ENCODE results near the gene FCRL5.

The FCRL5 gene

GRCh38 chr1:157498736-157499090, 53.6 kb downstream of the FCRL5 start:
- Histone ChIP-seq H3K18ac (ENCODE audit: low read length) (no peak overlapping the region), H2BK15ac (replicated peaks; ENCODE audit: low read depth) (no peak overlapping the region), H3K79me2 (ENCODE audit: control insufficient read depth, insufficient read depth, low read length) (no peaks in the 10 kb centered on the region), H3K4me1 (ENCODE audit: control insufficient read depth, low read depth, low read length) (no peaks in the 10 kb centered on the region), H3K27ac (ENCODE audit: low read depth, low read length) (no peak overlapping the region), H3K27me3 (ENCODE audit: insufficient read depth, low read length, poor library complexity) (no peaks in the 10 kb centered on the region), H3K36me3 (ENCODE audit: control insufficient read depth, insufficient read depth, low read length) (no peaks in the 10 kb centered on the region), H3K79me1 (ENCODE audit: low read length) (no peaks in the 10 kb centered on the region), H2AK5ac (ENCODE audit: low read length) (no peak overlapping the region), H3K4me3 (ENCODE audit: low read length) (no peak overlapping the region), H3K4me2 (ENCODE audit: low read length) (no peak overlapping the region), H4K8ac (ENCODE audit: low read depth, low read length) (no peak overlapping the region), H3K4ac (ENCODE audit: low read depth, low read length) (no peak overlapping the region), H2BK5ac (ENCODE audit: low read length) (no peak overlapping the region), H2BK120ac (ENCODE audit: low read depth, low read length) (no peak overlapping the region), H3K23ac (ENCODE audit: low read length) (no peak overlapping the region), H3K9ac (ENCODE audit: low read length) (no peak overlapping the region), H4K5ac (ENCODE audit: low read length) (no peak overlapping the region), H3K56ac (ENCODE audit: low read length) (no peak overlapping the region)
- DNase-seq, result no peak
- no CpG with 5 or more reads among the region's 2 CpGs for WGBS (ENCODE audit: extremely low coverage, insufficient coverage, low lambda C conversion rate)

- H3K18ac ChIP-seq (ENCODE audit: low read length), result no peak overlapping the region
- no peak overlapping the region for H4K5ac ChIP-seq (ENCODE audit: low read length)
- H3K4me1 ChIP-seq (ENCODE audit: control insufficient read depth, low read depth, low read length), result no peaks in the 10 kb centered on the region
- H3K27me3 ChIP-seq (ENCODE audit: insufficient read depth, low read length, poor library complexity), result no peaks in the 10 kb centered on the region
- H3K56ac ChIP-seq (ENCODE audit: low read length), result no peak overlapping the region
- no peak overlapping the region for H3K4ac ChIP-seq (ENCODE audit: low read depth, low read length)
- H3K79me1 ChIP-seq (ENCODE audit: low read length), result no peaks in the 10 kb centered on the region
- H2AK5ac ChIP-seq (ENCODE audit: low read length), result no peak overlapping the region
- no peak for DNase-seq
- H3K9ac ChIP-seq (ENCODE audit: low read length), result no peak overlapping the region
- H2BK120ac ChIP-seq (ENCODE audit: low read depth, low read length), result no peak overlapping the region
- no CpG with 5 or more reads among the region's 3 CpGs for WGBS (ENCODE audit: extremely low coverage, insufficient coverage, low lambda C conversion rate)
- H3K4me3 ChIP-seq (ENCODE audit: low read length), result no peak overlapping the region
- no peak overlapping the region for H2BK15ac ChIP-seq (replicated peaks; ENCODE audit: low read depth)
- H2BK5ac ChIP-seq (ENCODE audit: low read length), result no peak overlapping the region
- H3K36me3 ChIP-seq (ENCODE audit: control insufficient read depth, insufficient read depth, low read length), result no peaks in the 10 kb centered on the region
- H4K8ac ChIP-seq (ENCODE audit: low read depth, low read length), result no peak overlapping the region
- no peak overlapping the region for H3K23ac ChIP-seq (ENCODE audit: low read length)
- no peak overlapping the region for H3K4me2 ChIP-seq (ENCODE audit: low read length)
- H3K27ac ChIP-seq (ENCODE audit: low read depth, low read length), result no peak overlapping the region
- no peaks in the 10 kb centered on the region for H3K79me2 ChIP-seq (ENCODE audit: control insufficient read depth, insufficient read depth, low read length)
These were observed 54.2 kb downstream of the FCRL5 start for GRCh38 chr1:157497987-157498735.

GRCh38 chr1:157497284-157497683, 55.0 kb downstream of the FCRL5 start:
- no peaks in the 10 kb centered on the region for H3K79me2 ChIP-seq (ENCODE audit: control insufficient read depth, insufficient read depth, low read length)
- H3K4me2 ChIP-seq (ENCODE audit: low read length), result no peak overlapping the region
- no peaks in the 10 kb centered on the region for H3K79me1 ChIP-seq (ENCODE audit: low read length)
- H2BK15ac ChIP-seq (replicated peaks; ENCODE audit: low read depth), result no peak overlapping the region
- H3K4ac ChIP-seq (ENCODE audit: low read depth, low read length), result no peak overlapping the region
- H3K4me1 ChIP-seq (ENCODE audit: control insufficient read depth, low read depth, low read length), result no peaks in the 10 kb centered on the region
- H3K36me3 ChIP-seq (ENCODE audit: control insufficient read depth, insufficient read depth, low read length), result no peaks in the 10 kb centered on the region
- no peak overlapping the region for H3K27ac ChIP-seq (ENCODE audit: low read depth, low read length)
- H3K27me3 ChIP-seq (ENCODE audit: insufficient read depth, low read length, poor library complexity), result no peaks in the 10 kb centered on the region
- H3K56ac ChIP-seq (ENCODE audit: low read length), result no peak overlapping the region
- no peak overlapping the region for H3K9ac ChIP-seq (ENCODE audit: low read length)
- H2BK120ac ChIP-seq (ENCODE audit: low read depth, low read length), result no peak overlapping the region
- WGBS (ENCODE audit: extremely low coverage, insufficient coverage, low lambda C conversion rate), result no CpG with 5 or more reads among the region's 1 CpG
- no peak for DNase-seq
- no peak overlapping the region for H4K5ac ChIP-seq (ENCODE audit: low read length)
- H2AK5ac ChIP-seq (ENCODE audit: low read length), result no peak overlapping the region
- no peak overlapping the region for H4K8ac ChIP-seq (ENCODE audit: low read depth, low read length)
- H3K4me3 ChIP-seq (ENCODE audit: low read length), result no peak overlapping the region
- no peak overlapping the region for H3K23ac ChIP-seq (ENCODE audit: low read length)
- no peak overlapping the region for H3K18ac ChIP-seq (ENCODE audit: low read length)
- H2BK5ac ChIP-seq (ENCODE audit: low read length), result no peak overlapping the region

GRCh38 chr1:157496121-157496526, 56.2 kb downstream of the FCRL5 start:
- H3K27ac ChIP-seq (ENCODE audit: low read depth, low read length), result no peak overlapping the region
- no peak overlapping the region for H2BK5ac ChIP-seq (ENCODE audit: low read length)
- H2AK5ac ChIP-seq (ENCODE audit: low read length), result no peak overlapping the region
- H3K4me3 ChIP-seq (ENCODE audit: low read length), result no peak overlapping the region
- no peak overlapping the region for H3K4ac ChIP-seq (ENCODE audit: low read depth, low read length)
- no peak overlapping the region for H3K9ac ChIP-seq (ENCODE audit: low read length)
- no peaks in the 10 kb centered on the region for H3K27me3 ChIP-seq (ENCODE audit: insufficient read depth, low read length, poor library complexity)
- H3K56ac ChIP-seq (ENCODE audit: low read length), result no peak overlapping the region
- no CpG with 5 or more reads among the region's 5 CpGs for WGBS (ENCODE audit: extremely low coverage, insufficient coverage, low lambda C conversion rate)
- H2BK120ac ChIP-seq (ENCODE audit: low read depth, low read length), result no peak overlapping the region
- no peak overlapping the region for H4K8ac ChIP-seq (ENCODE audit: low read depth, low read length)
- no peak overlapping the region for H3K4me2 ChIP-seq (ENCODE audit: low read length)
- no peaks in the 10 kb centered on the region for H3K4me1 ChIP-seq (ENCODE audit: control insufficient read depth, low read depth, low read length)
- H4K5ac ChIP-seq (ENCODE audit: low read length), result no peak overlapping the region
- DNase-seq, result peak; percentile 78
- no peak overlapping the region for H3K23ac ChIP-seq (ENCODE audit: low read length)
- no peaks in the 10 kb centered on the region for H3K79me1 ChIP-seq (ENCODE audit: low read length)
- H3K18ac ChIP-seq (ENCODE audit: low read length), result no peak overlapping the region
- H3K36me3 ChIP-seq (ENCODE audit: control insufficient read depth, insufficient read depth, low read length), result no peaks in the 10 kb centered on the region
- H3K79me2 ChIP-seq (ENCODE audit: control insufficient read depth, insufficient read depth, low read length), result no peaks in the 10 kb centered on the region
- H2BK15ac ChIP-seq (replicated peaks; ENCODE audit: low read depth), result no peak overlapping the region

GRCh38 chr1:157495285-157495684, 57.0 kb downstream of the FCRL5 start:
- Histone ChIP-seq H3K4me3 (ENCODE audit: low read length) (no peak overlapping the region), H3K36me3 (ENCODE audit: control insufficient read depth, insufficient read depth, low read length) (no peaks in the 10 kb centered on the region), H3K79me1 (ENCODE audit: low read length) (no peaks in the 10 kb centered on the region), H2AK5ac (ENCODE audit: low read length) (no peak overlapping the region), H3K4me2 (ENCODE audit: low read length) (no peak overlapping the region), H3K4me1 (ENCODE audit: control insufficient read depth, low read depth, low read length) (no peaks in the 10 kb centered on the region), H2BK5ac (ENCODE audit: low read length) (no peak overlapping the region), H3K56ac (ENCODE audit: low read length) (no peak overlapping the region), H3K27me3 (ENCODE audit: insufficient read depth, low read length, poor library complexity) (no peaks in the 10 kb centered on the region), H4K5ac (ENCODE audit: low read length) (no peak overlapping the region), H3K27ac (ENCODE audit: low read depth, low read length) (no peak overlapping the region), H2BK15ac (replicated peaks; ENCODE audit: low read depth) (no peak overlapping the region), H2BK120ac (ENCODE audit: low read depth, low read length) (no peak overlapping the region), H3K79me2 (ENCODE audit: control insufficient read depth, insufficient read depth, low read length) (no peaks in the 10 kb centered on the region), H3K23ac (ENCODE audit: low read length) (no peak overlapping the region), H3K18ac (ENCODE audit: low read length) (no peak overlapping the region), H4K8ac (ENCODE audit: low read depth, low read length) (no peak overlapping the region), H3K9ac (ENCODE audit: low read length) (no peak overlapping the region), H3K4ac (ENCODE audit: low read depth, low read length) (no peak overlapping the region)
- DNase-seq, result no peak
- WGBS (ENCODE audit: extremely low coverage, insufficient coverage, low lambda C conversion rate), result no CpG with 5 or more reads among the region's 3 CpGs

GRCh38 chr1:157494093-157494492, 58.2 kb downstream of the FCRL5 start:
- no CpG with 5 or more reads among the region's 4 CpGs for WGBS (ENCODE audit: extremely low coverage, insufficient coverage, low lambda C conversion rate)
- Histone ChIP-seq H3K56ac (ENCODE audit: low read length) (no peak overlapping the region), H2BK15ac (replicated peaks; ENCODE audit: low read depth) (no peak overlapping the region), H3K27ac (ENCODE audit: low read depth, low read length) (no peak overlapping the region), H3K9ac (ENCODE audit: low read length) (no peak overlapping the region), H3K18ac (ENCODE audit: low read length) (no peak overlapping the region), H3K79me2 (ENCODE audit: control insufficient read depth, insufficient read depth, low read length) (no peaks in the 10 kb centered on the region), H2BK120ac (ENCODE audit: low read depth, low read length) (no peak overlapping the region), H3K4me2 (ENCODE audit: low read length) (no peak overlapping the region), H3K4me1 (ENCODE audit: control insufficient read depth, low read depth, low read length) (no peaks in the 10 kb centered on the region), H3K4ac (ENCODE audit: low read depth, low read length) (no peak overlapping the region), H2AK5ac (ENCODE audit: low read length) (no peak overlapping the region), H3K79me1 (ENCODE audit: low read length) (no peaks in the 10 kb centered on the region), H2BK5ac (ENCODE audit: low read length) (no peak overlapping the region), H3K4me3 (ENCODE audit: low read length) (no peak overlapping the region), H4K5ac (ENCODE audit: low read length) (no peak overlapping the region), H3K36me3 (ENCODE audit: control insufficient read depth, insufficient read depth, low read length) (no peaks in the 10 kb centered on the region), H4K8ac (ENCODE audit: low read depth, low read length) (no peak overlapping the region), H3K23ac (ENCODE audit: low read length) (no peak overlapping the region), H3K27me3 (ENCODE audit: insufficient read depth, low read length, poor library complexity) (no peaks in the 10 kb centered on the region)
- no peak for DNase-seq

All from mesendoderm (in vitro differentiated cells).